Fibroblast of the aortic adventitia (primary cell): ENCODE data around the gene RASL10B. TPM values are rescaled to one million over a fixed set of nuclear protein-coding genes. Genes with fewer than 3 reads are reported as not detected.

Experiments
- DNase-seq: peaks from one replicate; pipeline ENCODE4 v3.0.0-alpha.2; 2010; ENCODE audit warnings: low read depth
- H3K4me3 ChIP-seq: 2 replicates; pipeline ENCODE4 v1.5.1; 2011; ENCODE audit warnings: low read depth, mild to moderate bottlenecking, control low read depth, low read length, moderate library complexity
- total RNA-seq: library from RNA; depleted of rRNA; stranded (reverse); fragments of >200 nt; gene quantifications from 2 replicates; pipeline ENCODE4 v1.2.3, GENCODE V29; 2012; ENCODE audit warnings: low replicate concordance
- TF ChIP-seq, protein P1 (sequence below): IDR thresholded peaks from 2 replicates; pipeline ENCODE4 v1.5.1; 2011; ENCODE audit warnings: mild to moderate bottlenecking, low read length, control low read depth, inconsistent platforms; ENCODE audit not compliant: insufficient read depth

Gene RASL10B
- total RNA-seq, 1 donor: 1.5 TPM

DNA sequence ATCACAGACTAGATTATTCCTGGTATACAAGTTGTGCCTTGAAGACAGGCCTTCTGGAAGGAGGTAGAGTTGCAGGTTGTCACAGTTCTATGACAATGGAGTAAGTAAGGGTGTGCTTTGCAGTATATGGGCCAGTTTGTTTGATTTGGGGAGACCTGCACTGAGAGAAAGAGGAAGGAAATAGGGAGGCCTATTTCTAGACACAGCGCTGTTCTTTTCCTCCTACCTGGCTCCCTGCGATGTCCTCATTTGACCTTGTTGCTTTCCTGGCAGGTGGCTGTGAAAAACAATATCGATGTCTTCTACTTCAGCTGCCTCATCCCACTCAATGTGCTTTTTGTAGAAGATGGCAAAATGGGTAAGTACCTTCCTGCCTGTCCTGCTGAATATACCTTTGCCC, 22.5 kb upstream of the RASL10B start:
- no peak for DNase-seq
- no peak overlapping the region for H3K4me3 ChIP-seq
- TF ChIP-seq, protein P1, sequence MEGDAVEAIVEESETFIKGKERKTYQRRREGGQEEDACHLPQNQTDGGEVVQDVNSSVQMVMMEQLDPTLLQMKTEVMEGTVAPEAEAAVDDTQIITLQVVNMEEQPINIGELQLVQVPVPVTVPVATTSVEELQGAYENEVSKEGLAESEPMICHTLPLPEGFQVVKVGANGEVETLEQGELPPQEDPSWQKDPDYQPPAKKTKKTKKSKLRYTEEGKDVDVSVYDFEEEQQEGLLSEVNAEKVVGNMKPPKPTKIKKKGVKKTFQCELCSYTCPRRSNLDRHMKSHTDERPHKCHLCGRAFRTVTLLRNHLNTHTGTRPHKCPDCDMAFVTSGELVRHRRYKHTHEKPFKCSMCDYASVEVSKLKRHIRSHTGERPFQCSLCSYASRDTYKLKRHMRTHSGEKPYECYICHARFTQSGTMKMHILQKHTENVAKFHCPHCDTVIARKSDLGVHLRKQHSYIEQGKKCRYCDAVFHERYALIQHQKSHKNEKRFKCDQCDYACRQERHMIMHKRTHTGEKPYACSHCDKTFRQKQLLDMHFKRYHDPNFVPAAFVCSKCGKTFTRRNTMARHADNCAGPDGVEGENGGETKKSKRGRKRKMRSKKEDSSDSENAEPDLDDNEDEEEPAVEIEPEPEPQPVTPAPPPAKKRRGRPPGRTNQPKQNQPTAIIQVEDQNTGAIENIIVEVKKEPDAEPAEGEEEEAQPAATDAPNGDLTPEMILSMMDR: no peak

DNA sequence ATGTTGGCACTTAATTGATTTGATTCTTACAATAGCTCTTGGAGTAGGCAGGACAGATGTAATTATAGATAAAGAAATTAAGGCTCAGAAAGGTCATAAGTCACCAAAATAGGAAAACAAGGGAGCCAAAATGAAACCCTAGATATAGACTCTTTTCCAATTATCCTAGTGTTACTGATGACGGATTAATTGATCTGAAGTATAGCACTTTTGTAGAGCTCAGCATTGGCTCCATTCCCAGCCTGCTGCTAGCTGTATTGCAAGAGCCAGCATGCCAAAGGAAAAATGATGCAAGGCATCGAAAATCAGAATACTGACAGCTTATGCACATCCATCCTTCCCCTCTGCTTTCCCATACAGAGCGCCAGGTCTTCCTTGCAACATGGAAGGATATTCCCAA, 21.6 kb upstream of the RASL10B start:
- DNase-seq: peak; percentile 69
- TF ChIP-seq, protein P1: no peak
- H3K4me3 ChIP-seq: no peak overlapping the region

DNA sequence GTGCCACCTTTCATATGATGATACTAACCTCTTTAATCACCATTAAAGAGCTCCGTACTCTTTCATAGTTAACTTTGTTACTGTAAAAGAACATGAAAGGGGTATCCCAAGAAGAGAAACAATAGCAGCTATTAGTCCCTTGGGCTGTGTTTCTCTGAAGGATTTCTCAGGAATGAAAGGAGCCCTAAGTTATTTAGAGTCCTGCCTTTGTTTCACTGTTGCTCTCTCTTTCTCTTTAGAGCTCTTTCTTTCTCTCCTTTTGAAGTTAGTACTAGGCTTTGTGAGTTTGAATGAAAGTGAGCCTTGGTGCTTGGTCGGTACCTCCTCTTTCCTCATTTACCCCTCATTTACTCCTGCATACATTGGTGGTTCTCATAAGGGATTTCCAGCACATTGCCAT, 20.5 kb upstream of the RASL10B start:
- DNase-seq: no peak
- H3K4me3 ChIP-seq: no peak overlapping the region
- TF ChIP-seq, protein P1: no peak

DNA sequence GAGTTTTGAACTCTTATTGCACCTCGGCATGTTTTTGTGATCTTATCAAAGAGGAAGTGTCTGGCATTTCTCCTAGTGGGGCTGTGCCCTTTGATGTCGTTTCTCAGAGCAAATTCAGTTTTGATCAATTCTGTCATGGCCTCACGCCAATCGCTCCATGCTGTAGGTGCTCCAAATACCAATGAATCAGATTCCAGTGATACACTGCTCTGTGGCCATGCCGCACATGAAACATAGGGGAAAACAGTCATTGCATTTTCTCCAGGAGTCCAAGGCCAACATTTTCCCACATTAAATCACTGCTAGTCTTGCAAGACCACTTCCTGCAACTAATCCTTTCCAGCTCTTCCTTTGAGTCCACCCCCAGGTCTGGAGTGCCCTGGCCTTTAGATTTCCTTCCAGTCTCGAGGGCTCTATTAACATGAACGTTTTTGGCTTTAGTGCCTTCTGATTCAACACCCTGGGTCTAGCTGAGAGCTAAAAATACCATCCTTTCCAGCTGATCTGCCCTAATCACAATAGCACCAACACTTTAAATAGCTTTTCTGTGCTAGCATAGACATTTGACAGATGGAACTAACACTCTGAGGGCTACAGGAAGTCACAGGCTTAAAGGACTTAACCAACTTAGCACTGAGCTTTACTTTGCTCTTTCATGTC, 18.2 kb upstream of the RASL10B start:
- H3K4me3 ChIP-seq: no peak overlapping the region
- TF ChIP-seq, protein P1: no peak
- peak; percentile 91 for DNase-seq

DNA sequence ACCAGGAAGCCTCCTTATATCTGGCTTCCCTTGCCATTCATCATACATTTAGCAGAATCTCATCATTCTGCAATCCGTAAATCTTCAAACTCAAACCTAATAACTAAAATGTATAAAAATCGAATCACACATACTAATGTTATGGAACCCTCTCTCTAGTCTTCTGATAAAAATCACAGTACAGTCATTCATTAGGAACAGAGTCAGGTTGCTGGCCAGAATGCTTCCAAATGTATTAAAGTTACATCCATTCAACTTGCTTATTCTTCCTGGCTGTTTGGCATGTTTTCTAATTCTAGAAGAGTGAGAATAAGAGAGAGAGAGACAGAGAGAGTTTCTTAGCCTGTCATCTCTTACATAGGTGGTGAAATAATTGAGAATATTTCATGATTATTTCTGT, 16.5 kb upstream of the RASL10B start:
- no peak overlapping the region for H3K4me3 ChIP-seq
- no peak for DNase-seq
- TF ChIP-seq, protein P1: no peak

DNA sequence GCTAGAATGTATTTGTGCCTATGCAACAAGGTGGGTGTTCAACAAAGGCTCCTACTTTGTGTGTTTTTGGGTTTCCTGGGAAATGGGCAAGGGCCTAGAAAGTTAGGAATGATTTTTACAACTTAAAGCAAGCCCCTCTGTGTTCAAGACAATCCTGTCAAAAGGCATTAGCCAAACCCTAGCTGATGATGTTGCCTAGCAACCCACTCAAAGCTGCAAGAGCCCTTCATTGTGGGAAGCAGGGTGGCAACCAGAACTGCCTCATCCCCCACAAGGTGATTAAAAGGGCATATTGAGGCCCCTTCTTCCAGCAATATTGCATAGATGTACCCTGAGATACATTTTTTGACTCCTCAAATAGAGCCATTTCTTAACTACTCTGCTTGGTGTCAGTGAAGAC, 16.0 kb upstream of the RASL10B start:
- TF ChIP-seq, protein P1: no peak
- no peak for DNase-seq
- no peak overlapping the region for H3K4me3 ChIP-seq

DNA sequence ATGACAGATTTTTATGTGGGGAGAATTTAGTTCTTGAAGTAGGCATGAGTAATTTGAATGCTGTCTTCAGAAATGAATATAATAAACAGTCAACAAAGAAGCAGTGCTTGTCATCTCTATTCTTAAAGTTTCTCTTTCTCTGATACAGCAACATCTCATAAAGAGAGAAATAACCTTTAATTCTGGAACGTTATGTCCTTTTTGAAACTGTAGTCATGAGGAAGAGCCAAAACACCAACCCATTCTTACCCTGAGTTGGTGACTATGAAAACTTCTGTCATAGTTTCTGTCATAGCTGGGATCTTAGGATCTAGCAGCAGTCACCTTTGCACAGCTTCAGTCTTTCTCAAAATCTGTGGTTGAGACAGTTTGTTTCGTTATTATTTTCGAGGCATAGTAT, 15.3 kb upstream of the RASL10B start:
- H3K4me3 ChIP-seq: no peak overlapping the region
- TF ChIP-seq, protein P1: no peak
- DNase-seq: no peak
